ENCODE results near the gene ATP8A2.

Gene ATP8A2

DNA sequence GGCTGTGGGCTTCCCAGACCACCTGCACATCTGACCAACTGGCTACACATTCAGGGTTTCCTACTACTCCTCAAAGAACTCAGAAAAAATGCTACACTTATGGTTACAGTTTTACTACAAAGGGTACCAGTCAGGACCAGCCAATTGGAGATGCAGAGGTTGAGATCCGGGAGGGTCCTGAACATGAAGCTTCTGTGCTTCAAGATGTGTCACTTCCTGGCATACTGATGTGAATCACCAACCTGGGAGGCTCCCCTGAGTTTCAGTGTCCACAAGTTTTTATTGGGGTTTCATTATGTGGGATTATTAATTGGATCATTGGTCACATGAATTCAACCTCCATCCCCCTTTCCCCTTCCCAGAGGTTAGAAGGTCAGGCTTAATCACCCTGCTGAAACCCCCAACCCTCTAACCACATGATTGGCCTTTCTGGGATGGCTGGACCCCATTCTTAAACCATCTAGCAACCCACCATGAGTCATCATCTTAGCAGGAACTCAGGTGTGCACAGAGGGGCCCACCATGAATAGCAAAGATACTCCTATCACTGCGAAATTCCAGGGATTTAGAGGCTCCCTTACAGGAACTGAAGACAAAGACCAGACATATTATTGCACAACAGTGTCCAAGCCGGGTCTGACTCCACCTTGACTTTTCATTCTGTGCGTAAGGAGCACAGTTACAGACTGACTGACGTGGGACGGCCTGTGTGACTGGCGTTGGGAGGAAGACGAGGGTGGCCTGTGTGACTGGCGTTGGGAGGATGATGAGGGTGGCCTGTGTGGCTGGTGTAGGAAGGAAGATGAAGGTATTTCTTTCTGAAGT is 90.7 kb downstream of the ATP8A2 start:
- TF ChIP-seq ZNF274 (IDR thresholded peaks at IDR 0.05; ENCODE audit: low read depth, low read length): no peak
- H3K4me3 ChIP-seq (ENCODE audit: low read length): no peak overlapping the region

DNA sequence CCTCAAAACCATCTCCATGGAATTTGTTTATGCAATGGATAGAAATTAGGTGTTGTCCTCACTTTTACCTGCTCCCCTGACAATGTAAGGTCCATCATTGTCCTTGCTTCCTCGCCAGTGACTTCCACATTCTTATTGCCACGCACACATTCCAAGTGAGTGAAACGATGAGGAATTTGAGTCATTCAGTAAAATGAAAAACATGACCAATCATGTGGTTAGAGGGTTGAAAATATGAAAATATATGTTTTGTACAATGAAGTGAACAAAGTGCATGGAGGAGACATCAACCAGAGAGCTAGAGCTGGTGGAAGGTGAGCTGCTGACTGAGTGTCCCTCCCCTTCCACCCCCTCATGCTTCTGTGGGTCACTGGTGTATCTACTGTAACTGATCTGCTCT is 91.7 kb downstream of the ATP8A2 start:
- no peak for TF ChIP-seq ZNF274 (IDR thresholded peaks at IDR 0.05; ENCODE audit: low read depth, low read length)
- H3K4me3 ChIP-seq (ENCODE audit: low read length): no peak overlapping the region

DNA sequence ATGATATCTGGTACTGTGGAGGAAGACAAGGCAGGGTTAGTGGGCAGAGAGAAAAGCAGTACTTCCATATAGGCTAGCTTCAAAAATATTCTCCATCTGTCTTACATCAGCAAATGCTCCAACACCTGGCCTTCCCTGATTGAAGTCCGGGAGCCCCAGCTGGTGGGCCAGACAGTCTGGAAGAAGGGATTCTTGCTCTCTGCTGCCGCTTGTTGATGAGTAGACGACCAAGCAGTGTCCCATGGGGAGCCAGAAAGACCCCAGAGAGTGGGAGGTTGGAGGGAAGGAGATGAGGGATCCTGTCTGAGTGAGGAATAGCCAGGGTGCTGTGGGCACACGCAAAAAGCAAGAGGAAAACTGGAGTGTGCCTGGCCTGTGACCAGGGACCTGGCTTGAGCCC is 95.1 kb downstream of the ATP8A2 start:
- no peak for TF ChIP-seq ZNF274 (IDR thresholded peaks at IDR 0.05; ENCODE audit: low read depth, low read length)
- no peak overlapping the region for H3K4me3 ChIP-seq (ENCODE audit: low read length)

DNA sequence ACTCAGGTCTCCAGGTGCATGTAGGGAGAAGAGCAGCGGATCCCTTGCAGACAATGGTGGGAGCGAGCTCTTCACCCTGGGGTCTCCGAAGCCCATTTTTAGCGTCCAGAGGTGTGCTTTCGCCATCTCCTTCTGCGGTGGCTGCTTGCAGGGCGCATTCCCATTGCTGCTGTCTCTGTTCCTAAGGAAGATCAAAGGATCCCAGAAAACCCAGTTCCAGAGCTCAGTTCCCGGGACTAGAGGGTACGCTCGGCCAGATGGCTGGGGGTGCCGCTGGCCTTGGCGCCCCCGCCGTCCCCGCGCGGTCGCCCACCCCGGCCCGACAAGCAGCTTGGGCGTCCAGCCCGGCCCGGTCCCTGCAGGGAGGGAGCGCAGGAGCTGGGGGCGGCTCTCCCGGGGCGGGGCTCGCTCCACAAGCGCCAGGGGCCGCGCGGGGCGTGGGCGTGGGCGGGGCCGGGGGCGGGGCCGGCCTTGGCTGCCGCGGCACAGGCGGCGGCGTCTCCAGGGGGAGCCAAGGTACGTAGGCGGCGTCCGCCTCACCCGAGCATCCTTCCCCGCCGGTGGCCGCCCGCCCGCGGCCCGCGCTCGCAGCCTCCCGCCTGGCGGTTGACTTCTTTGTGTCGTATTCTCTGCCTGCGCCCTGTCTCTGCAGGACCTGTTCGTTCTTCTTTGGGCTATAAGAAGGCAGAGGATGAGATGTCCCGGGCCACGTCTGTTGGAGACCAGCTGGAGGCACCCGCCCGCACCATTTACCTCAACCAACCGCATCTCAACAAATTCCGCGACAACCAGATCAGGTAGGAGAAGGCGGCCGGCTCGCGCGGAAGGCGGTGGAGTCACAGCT is 96.8 kb downstream of the ATP8A2 start:
- TF ChIP-seq ZNF274 (IDR thresholded peaks at IDR 0.05; ENCODE audit: low read depth, low read length): no peak
- H3K4me3 ChIP-seq (ENCODE audit: low read length): no peak overlapping the region

DNA sequence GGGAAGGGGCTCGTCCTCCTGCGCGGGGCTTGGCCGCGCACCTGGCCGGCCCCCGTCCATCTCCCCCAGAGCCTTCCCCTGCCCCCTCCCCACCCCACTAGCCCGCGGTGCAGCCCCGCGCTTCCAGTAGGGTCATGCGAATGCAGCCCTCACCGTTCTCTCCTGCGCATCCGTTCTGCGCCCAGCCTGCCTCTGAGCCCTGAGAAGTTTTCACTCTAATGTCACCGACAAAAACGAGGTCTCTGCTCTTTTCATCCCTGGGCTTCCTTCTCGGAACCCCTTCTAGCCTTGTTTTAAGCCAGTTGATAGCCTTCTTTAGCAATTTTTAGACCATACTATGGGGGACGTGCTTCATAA is 97.4 kb downstream of the ATP8A2 start:
- TF ChIP-seq ZNF274 (IDR thresholded peaks at IDR 0.05; ENCODE audit: low read depth, low read length): no peak
- H3K4me3 ChIP-seq (ENCODE audit: low read length): no peak overlapping the region

DNA sequence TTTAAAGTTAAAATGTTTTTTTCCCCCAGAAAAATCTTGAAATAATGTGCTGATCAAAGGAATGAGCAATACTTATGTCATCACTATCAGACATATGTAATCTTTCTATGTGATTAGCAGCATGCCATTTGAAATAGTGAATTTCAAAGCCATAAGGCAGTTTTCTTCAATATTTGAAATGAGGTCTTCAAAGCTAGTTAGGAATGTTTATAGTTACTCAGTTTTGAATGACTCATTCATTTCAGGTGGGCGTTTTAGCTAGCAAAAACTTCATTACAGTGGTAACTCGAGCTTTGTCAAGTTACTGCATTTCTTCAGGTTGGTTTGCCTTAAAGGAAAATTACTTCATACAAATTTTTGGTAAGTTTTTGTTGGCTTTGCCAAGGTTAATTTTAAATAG is 102.1 kb downstream of the ATP8A2 start:
- TF ChIP-seq ZNF274 (IDR thresholded peaks at IDR 0.05; ENCODE audit: low read depth, low read length): no peak
- no peak overlapping the region for H3K4me3 ChIP-seq (ENCODE audit: low read length)

DNA sequence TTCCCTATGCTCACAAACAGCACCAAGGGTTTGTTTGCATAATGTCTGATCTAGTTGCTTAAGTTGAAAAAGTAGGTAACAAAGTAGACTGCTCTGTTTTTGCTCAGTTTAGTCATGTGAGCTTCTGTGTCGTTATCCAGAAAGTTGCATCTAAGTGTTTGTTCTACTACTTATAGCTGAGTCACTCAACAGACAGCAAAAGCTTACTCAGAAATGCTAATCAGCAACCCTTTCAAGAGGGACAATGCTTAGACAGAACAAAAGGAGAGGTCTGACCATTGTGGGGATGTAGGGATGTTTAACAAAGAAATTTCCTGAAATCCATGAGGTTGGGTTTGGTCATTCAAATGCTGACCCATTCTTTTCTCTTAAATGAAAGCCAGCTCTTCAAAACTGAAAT is 106.4 kb downstream of the ATP8A2 start:
- no peak overlapping the region for H3K4me3 ChIP-seq (ENCODE audit: low read length)
- TF ChIP-seq ZNF274 (IDR thresholded peaks at IDR 0.05; ENCODE audit: low read depth, low read length): no peak

DNA sequence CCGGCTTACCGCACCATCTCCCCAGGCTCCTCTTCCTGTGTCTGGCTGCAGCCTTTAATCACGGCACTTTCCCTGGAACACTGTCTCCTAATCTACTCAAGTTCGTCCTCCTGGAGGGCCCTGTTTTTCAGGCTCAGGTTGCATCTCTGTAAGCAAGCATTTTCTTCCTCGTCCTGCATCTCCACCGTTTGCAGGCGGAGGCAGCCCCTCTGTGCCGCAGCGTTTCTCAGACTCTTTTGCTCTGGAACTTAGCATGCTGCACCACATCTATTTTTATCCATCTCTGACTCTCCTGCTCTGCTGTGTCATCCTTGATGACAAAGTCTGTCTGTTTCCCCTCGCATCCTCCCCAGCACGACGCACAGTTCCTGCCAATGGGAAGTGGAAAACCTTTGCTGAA is 117.5 kb downstream of the ATP8A2 start:
- TF ChIP-seq ZNF274 (IDR thresholded peaks at IDR 0.05; ENCODE audit: low read depth, low read length): no peak
- no peak overlapping the region for H3K4me3 ChIP-seq (ENCODE audit: low read length)

DNA sequence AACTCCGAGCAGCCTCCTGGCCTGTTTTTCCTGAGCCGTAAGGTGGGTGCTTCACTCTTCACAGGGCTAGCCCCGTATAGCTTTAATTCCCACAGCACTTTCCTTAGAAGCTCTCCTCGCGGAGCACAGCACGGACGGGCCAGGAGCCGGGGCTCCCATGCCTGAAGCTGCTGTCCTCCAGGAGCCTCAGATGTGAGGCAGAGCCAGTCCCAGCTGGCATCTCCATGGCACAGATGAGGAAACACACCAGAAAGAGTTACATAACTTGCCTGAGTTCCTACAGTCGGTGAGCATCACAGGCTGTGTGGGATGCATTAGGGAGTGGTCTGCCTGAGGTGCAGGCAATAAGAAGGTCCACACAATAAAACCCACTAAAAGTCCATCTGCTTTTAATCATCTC is 118.5 kb downstream of the ATP8A2 start:
- H3K4me3 ChIP-seq (ENCODE audit: low read length): no peak overlapping the region
- no peak for TF ChIP-seq ZNF274 (IDR thresholded peaks at IDR 0.05; ENCODE audit: low read depth, low read length)

DNA sequence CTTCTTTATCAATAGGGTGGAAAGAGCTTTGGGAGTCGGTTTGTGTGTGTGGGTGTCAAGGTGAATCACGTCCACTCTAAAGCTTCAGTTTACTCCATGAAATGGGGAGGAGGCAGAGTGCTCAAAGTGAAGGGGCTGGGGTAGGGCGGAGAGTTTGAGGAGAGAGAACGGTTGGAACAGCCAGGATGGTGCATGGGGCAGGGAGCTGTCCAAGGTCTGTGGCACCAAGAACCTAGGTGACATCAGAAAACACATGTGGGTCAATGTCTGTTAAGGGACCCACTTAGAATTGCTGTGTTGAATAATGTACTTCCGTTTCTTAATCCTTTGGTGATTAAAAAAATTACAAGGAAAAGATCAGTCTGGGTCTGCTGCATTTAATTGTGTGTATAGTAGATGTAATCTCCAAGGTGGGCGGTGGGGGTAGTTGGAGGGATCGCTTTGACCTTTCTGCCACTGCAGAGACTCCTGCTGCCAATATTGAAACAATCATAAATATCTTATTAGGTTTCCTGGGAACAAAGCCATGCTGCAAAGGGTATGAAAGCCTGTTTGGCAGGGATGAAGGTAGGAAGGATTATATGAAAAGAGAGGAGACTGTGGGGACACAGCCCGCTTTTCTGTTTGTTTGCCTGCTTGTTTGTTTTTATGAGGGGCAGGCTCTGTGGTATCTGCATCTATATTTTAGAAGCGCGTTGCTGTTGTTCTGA is 122.3 kb downstream of the ATP8A2 start:
- no peak overlapping the region for H3K4me3 ChIP-seq (ENCODE audit: low read length)
- TF ChIP-seq ZNF274 (IDR thresholded peaks at IDR 0.05; ENCODE audit: low read depth, low read length): no peak

DNA sequence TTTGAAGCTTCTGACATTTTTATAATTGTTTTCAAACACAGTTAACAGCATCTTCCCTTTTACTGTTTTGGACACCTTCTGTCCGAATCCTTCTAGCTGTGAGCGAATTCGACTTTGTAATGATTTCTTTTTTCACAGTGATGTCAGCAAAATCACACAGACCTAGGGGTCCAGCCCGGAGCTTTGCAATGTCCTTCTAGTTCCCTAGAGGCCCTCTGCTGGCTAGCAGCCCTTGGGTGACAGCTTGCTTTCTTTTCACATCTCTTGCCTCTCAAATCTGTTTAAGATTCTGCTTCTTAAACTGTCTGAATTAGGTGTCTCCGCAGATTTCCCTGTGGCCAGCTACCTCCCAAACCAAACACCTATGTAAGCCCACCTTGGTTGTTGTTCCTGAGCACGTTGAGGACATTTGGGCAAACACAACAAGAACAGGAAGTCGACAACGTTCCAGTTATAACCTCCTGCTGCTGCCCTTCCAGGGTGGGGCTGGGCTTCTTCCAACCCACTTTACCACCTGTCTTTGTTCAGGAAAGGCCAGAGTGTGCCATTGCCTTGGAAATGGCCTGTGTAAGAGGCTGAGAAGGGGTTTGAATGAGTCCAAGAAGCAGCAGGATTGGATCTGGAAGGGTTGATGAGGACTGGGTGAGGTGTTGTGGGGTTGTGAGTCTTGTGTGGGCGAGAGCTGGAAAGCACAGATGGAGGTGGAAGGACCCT is 123.1 kb downstream of the ATP8A2 start:
- H3K4me3 ChIP-seq (ENCODE audit: low read length): no peak overlapping the region
- TF ChIP-seq ZNF274 (IDR thresholded peaks at IDR 0.05; ENCODE audit: low read depth, low read length): no peak

DNA sequence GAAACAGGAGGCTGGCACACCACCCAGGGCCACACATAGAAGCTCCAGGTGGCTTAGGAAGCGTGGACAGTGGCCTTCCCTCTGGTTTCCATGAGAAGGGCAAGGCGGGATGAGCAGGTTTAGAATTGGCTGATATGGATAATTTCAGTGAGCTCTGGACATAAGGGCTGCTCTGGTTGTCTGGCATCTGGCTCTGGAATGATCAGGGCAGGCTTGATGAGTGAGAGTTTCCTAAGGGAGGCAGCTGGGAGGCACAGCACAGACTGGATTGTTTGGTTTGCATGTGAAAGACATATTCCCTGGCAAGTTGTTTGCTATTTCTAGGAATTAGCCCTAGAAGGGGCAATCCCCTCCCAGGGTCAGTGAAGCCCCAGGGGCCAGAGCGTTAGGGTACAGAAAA is 129.5 kb downstream of the ATP8A2 start:
- H3K4me3 ChIP-seq (ENCODE audit: low read length): no peak overlapping the region
- no peak for TF ChIP-seq ZNF274 (IDR thresholded peaks at IDR 0.05; ENCODE audit: low read depth, low read length)

DNA sequence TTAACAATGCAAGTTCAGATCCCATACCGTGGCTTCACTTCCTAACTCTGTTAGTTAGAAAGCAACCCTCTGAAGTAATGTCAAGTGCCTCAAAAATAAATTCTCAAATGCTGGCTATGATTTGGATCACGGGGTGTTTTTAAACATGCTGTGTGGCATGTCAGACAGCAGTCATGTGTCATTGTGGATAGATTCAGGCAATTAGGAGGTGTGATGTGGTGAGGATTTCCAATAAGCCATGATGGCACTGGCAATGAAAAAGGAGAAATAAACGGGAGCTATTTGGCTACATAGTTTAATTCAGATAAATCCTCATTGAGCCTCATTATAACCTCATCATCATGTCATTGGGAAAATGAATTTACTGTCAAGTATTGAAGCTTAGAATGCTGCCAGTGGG is 130.3 kb downstream of the ATP8A2 start:
- TF ChIP-seq ZNF274 (IDR thresholded peaks at IDR 0.05; ENCODE audit: low read depth, low read length): no peak
- H3K4me3 ChIP-seq (ENCODE audit: low read length): no peak overlapping the region

DNA sequence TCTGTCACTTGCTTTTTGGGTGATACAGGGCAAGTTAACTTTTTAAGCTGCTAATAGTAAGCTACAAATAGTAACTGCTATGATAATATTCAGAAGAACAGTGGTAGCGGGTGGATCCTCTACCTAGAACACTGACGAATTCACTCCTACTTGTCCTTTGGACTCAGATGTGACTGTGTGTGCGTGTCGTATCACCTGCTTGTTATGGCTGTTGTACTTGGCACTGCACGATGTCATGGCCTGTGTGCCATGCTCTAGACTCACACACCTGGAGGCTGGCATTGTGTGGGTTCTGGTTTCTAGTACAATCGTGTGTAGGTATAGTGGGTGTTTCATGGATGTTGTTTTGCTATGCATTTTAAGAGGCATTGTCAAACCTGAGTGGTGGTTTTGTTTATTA is 130.8 kb downstream of the ATP8A2 start:
- TF ChIP-seq ZNF274 (IDR thresholded peaks at IDR 0.05; ENCODE audit: low read depth, low read length): no peak
- H3K4me3 ChIP-seq (ENCODE audit: low read length): no peak overlapping the region

Data from GM08714 (cell line).